Lower leg skin (tissue), 4 donors: ENCODE data around the gene CAMK2D. TPM values are rescaled to one million over a fixed set of nuclear protein-coding genes. Genes with fewer than 3 reads are reported as not detected.

Source experiments
- DNase-seq, 2 donors: peaks; one replicate each; pipeline ENCODE4 v3.0.0-alpha.2; 2019; ENCODE audit warnings: low spot score in 2 of 2
- H3K4me3 ChIP-seq: fragments of 200-600 bp; sonication (generic); 2 replicates; pipeline ENCODE4 v1.5.1; 2017; ENCODE audit warnings: mild to moderate bottlenecking, low read depth; ENCODE audit not compliant: poor library complexity, severe bottlenecking
- POLR2A ChIP-seq, 2 donors: fragments of 450-650 bp; IDR thresholded peaks; one replicate each; pipeline ENCODE4 v1.6.1; 2016 to 2017; ENCODE audit warnings: antibody characterized with exemption in 2 of 2, mild to moderate bottlenecking in 1 of 2, moderate library complexity in 1 of 2
- WGBS, 2 donors: methylation state at CpG; one replicate each; pipeline ENCODE4 v1.1.5; 2018; 5-methylcytosine and 5-hydroxymethylcytosine counted together
- intact Hi-C: fragments of 100-400 bp; cut with DNase I; formaldehyde crosslinking; loops from one replicate; pipeline ENCODE4 v1.15.0; 2023; ENCODE audit warnings: low total_unique reads
- total RNA-seq, 4 donors: library from RNA; depleted of rRNA; stranded (reverse); fragments of >200 nt; gene quantifications; one replicate each; pipeline ENCODE4 v1.1.0, GENCODE V29; 2016
- TF ChIP-seq, protein P1 (sequence below), 3 donors: fragments of 450-650 bp; IDR thresholded peaks; one replicate each; pipeline ENCODE4 v1.5.1; 2016; ENCODE audit warnings: antibody characterized with exemption in 3 of 3, mild to moderate bottlenecking in 3 of 3, moderate library complexity in 2 of 3

The CAMK2D gene
- total RNA-seq, 4 donors from 2014 or later = 25.2 to 40.7 (median 32.7) TPM

DNA sequence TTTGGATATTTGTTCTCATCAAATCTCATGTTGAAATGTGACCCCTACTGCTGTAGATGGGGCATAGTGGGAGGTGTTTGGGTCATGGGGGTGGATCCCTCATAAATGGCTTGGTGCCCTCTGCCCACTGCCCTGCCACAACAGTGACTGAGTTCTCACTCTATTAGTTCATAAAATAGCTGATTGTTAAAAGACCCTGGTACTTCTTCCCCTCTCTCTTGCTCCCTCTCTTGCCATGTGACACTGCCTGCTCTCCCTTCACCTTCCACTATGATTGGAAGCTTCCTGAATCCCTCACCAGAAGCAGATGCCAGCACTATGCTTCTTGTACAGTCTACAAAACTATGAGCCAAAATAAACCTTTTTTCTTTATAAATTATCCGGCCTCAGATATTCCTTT, 182.2 kb downstream of the CAMK2D start:
- intact Hi-C loops = no loop called here
- 86 to 87% methylated on average over 1 of the region's 1 CpG for WGBS, 2 donors
- H3K4me3 ChIP-seq = no peak overlapping the region
- DNase-seq = no peak
- TF ChIP-seq, protein P1, sequence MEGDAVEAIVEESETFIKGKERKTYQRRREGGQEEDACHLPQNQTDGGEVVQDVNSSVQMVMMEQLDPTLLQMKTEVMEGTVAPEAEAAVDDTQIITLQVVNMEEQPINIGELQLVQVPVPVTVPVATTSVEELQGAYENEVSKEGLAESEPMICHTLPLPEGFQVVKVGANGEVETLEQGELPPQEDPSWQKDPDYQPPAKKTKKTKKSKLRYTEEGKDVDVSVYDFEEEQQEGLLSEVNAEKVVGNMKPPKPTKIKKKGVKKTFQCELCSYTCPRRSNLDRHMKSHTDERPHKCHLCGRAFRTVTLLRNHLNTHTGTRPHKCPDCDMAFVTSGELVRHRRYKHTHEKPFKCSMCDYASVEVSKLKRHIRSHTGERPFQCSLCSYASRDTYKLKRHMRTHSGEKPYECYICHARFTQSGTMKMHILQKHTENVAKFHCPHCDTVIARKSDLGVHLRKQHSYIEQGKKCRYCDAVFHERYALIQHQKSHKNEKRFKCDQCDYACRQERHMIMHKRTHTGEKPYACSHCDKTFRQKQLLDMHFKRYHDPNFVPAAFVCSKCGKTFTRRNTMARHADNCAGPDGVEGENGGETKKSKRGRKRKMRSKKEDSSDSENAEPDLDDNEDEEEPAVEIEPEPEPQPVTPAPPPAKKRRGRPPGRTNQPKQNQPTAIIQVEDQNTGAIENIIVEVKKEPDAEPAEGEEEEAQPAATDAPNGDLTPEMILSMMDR (IDR thresholded peaks at IDR 0.05) = no peak
- no peak for TF ChIP-seq POLR2A (IDR thresholded peaks at IDR 0.05)

DNA sequence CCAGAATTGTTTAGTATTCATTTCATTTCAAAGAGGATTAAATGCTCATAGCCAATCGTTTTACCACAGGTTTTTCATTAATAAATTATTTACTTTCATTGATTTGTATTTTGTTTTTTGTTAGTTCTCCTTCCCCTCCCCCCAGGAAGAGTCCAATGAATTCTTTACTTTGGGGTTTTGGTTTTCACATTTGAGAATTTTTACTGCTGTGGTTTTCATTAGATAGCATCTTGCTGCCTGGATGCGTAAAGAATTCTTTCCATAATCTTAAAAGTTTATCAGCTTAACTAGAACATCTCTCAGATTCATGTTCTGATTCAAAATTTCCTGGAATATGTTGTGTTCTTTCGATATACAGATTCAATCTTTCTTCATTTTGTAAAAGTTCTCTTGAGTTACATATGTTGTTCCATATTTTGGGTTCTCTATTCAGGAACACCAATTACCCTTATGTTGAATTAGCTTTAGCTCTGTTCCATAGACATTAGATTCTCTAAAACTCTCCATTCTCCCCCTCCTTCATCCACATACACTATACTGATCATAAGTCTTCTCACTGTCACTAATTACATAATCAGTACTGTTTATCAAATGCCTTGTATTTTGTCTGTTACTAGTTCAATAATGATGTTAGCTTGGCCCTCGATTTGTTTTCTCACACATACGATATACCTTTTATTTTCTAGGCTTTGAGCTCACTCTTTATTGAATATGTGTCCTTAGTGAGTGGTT, 184.4 kb downstream of the CAMK2D start:
- no peak for DNase-seq
- TF ChIP-seq, protein P1 (IDR thresholded peaks at IDR 0.05) = no peak
- TF ChIP-seq POLR2A (IDR thresholded peaks at IDR 0.05) = no peak
- no peak overlapping the region for H3K4me3 ChIP-seq
- 86 to 89% methylated on average over 5 of the region's 5 CpGs for WGBS, 2 donors
- intact Hi-C loops = no loop called here

DNA sequence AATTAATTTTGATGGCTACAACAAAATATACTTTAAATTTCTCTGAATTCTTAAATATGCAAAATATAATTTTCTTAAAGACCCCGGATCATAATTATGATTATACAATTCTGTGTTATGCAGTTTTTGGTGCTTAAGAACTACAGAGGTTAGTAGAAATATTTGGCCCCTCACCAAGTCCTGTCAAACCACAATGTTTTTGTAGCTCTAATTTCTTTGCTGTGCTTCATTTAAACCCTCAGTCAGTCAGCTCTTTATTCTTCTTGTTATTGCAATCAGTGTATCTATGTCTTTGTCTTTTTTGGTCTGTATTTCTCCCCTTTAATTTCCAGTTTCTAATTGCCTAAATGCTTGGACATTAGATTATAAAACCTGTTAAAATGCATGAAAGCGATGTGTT, 186.1 kb downstream of the CAMK2D start:
- H3K4me3 ChIP-seq = no peak overlapping the region
- WGBS, 2 donors = 64 to 74% methylated on average over 2 of the region's 2 CpGs
- TF ChIP-seq, protein P1 (IDR thresholded peaks at IDR 0.05) = no peak
- no peak for TF ChIP-seq POLR2A (IDR thresholded peaks at IDR 0.05)
- intact Hi-C loops = no loop called here
- DNase-seq = no peak

GRCh38 chr4:113574636-113575103, 186.9 kb downstream of the CAMK2D start:
- WGBS, 2 donors = 18 to 22% methylated on average over 1 of the region's 1 CpG
- intact Hi-C loops = no loop called here
- DNase-seq = no peak

GRCh38 chr4:113572620-113573019, 188.9 kb downstream of the CAMK2D start:
- intact Hi-C loops = no loop called here
- TF ChIP-seq, protein P1 (IDR thresholded peaks at IDR 0.05) = no peak
- TF ChIP-seq POLR2A (IDR thresholded peaks at IDR 0.05) = no peak
- no peak for DNase-seq
- H3K4me3 ChIP-seq = no peak overlapping the region
- 96% methylated on average over 3 of the region's 3 CpGs for WGBS, 2 donors

More at GRCh38 chr4:113574636-113575103, 186.9 kb downstream of the CAMK2D start:
- no peak overlapping the region for H3K4me3 ChIP-seq
- TF ChIP-seq, protein P1 (IDR thresholded peaks at IDR 0.05) = no peak
- no peak for TF ChIP-seq POLR2A (IDR thresholded peaks at IDR 0.05)
